Measurements from ENCODE around the gene PARD3.

DNA sequence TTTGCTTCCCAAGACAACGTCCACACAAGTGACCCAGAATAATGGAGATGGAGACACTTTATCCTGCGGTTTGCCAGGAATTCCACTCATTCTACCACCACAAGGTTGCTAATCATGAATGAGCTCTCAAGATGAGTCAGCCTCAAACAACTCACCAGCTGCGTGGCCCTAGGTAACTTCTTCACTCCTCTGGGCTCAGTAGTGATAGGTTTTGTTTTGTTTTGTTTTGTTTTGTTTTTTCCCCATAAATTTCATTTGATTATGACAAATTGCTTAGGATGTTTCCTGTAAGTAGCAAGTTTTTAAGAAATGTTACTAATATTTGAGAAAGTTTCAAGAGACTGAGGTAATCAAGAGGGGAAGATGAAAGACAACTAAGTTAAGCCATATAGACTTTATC is 286.8 kb downstream of the PARD3 start:
- no peak for TF ChIP-seq TAF1 (IDR thresholded peaks at IDR 0.05; ENCODE audit: borderline replicate concordance, insufficient read depth, low read length)
- TF ChIP-seq, protein P1, sequence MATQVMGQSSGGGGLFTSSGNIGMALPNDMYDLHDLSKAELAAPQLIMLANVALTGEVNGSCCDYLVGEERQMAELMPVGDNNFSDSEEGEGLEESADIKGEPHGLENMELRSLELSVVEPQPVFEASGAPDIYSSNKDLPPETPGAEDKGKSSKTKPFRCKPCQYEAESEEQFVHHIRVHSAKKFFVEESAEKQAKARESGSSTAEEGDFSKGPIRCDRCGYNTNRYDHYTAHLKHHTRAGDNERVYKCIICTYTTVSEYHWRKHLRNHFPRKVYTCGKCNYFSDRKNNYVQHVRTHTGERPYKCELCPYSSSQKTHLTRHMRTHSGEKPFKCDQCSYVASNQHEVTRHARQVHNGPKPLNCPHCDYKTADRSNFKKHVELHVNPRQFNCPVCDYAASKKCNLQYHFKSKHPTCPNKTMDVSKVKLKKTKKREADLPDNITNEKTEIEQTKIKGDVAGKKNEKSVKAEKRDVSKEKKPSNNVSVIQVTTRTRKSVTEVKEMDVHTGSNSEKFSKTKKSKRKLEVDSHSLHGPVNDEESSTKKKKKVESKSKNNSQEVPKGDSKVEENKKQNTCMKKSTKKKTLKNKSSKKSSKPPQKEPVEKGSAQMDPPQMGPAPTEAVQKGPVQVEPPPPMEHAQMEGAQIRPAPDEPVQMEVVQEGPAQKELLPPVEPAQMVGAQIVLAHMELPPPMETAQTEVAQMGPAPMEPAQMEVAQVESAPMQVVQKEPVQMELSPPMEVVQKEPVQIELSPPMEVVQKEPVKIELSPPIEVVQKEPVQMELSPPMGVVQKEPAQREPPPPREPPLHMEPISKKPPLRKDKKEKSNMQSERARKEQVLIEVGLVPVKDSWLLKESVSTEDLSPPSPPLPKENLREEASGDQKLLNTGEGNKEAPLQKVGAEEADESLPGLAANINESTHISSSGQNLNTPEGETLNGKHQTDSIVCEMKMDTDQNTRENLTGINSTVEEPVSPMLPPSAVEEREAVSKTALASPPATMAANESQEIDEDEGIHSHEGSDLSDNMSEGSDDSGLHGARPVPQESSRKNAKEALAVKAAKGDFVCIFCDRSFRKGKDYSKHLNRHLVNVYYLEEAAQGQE (IDR thresholded peaks at IDR 0.05; ENCODE audit: insufficient read depth in 1 of 2, low read depth in 2 of 2, low read length in 2 of 2), result no peak
- no peak for TF ChIP-seq POLR2AphosphoS5 (IDR thresholded peaks at IDR 0.05; ENCODE audit: low read depth, low read length)
- TF ChIP-seq SIN3A (IDR thresholded peaks at IDR 0.05; ENCODE audit: borderline replicate concordance, insufficient read depth, low read length), result no peak
